Measurements from ENCODE around the gene TIFAB.

The TIFAB gene

DNA sequence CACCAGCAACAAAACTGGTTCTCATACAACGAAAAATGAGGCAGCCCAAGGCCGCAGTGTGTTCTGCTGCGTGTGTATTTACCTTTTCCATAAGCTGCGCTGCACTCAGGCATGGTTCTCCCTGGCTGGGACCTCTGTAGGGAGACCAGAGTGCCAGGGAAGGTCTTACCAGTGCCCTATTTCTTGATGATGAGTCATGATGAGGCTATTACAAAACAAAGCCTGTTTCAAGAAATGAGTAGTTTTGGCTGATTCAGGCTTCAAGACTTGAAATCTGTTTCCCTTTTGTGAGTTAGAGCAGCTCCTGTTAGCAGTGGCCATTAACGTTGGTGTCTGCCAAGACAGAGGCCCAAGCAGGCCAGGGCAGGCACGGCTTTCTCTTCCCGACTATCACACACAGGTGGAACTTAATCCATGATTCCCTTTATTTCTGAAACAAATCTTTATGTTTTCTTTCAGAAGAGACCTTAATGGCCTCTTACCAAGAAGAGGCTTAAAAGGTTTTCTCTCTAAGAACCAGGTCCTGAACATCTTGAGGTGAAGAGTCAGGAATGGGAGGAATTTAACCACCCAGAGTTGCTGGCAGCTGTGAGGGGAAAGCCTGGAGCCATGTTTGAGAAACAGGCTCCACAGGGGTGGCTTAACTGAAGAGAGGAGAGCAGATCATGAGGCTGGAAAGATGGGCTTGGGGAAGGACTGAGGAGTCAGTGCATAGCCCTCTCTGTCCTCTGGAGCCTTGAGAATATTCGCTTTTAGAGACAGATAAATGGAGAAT, 41.4 kb upstream of the TIFAB start:
- peak; percentile 69 for ATAC-seq
- no peak for TF ChIP-seq SNAI2 (CRISPR knock-in tag; IDR thresholded peaks at IDR 0.05)
- no peak for TF ChIP-seq RARB (CRISPR knock-in tag; IDR thresholded peaks at IDR 0.05)
- TF ChIP-seq ZNF70 (CRISPR knock-in tag; IDR thresholded peaks at IDR 0.05) = no peak
- TF ChIP-seq CSDC2 (CRISPR knock-in tag; IDR thresholded peaks at IDR 0.05) = no peak
- TF ChIP-seq ISL1 (CRISPR knock-in tag; IDR thresholded peaks at IDR 0.05) = no peak
- TF ChIP-seq, protein P1, sequence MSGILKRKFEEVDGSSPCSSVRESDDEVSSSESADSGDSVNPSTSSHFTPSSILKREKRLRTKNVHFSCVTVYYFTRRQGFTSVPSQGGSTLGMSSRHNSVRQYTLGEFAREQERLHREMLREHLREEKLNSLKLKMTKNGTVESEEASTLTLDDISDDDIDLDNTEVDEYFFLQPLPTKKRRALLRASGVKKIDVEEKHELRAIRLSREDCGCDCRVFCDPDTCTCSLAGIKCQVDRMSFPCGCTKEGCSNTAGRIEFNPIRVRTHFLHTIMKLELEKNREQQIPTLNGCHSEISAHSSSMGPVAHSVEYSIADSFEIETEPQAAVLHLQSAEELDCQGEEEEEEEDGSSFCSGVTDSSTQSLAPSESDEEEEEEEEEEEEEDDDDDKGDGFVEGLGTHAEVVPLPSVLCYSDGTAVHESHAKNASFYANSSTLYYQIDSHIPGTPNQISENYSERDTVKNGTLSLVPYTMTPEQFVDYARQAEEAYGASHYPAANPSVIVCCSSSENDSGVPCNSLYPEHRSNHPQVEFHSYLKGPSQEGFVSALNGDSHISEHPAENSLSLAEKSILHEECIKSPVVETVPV (CRISPR knock-in tag; IDR thresholded peaks at IDR 0.05) = no peak

DNA sequence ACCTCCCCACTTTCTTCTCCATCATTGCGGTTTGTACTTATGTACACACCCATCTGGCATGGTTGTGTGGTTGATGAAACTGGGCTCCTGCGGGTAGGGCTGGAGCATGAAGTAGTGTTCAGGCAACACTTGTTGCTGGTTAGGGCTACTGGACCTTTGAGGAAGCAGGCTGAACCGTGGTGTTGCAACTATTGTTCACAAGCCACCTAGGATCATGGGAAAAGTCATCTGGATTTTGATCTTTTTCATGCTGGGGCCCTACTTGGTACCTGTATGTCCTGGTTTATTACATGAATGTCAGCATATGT, 40.1 kb upstream of the TIFAB start:
- ATAC-seq = no peak
- TF ChIP-seq ARNTL (CRISPR knock-in tag; IDR thresholded peaks at IDR 0.05; ENCODE audit: borderline replicate concordance, low read depth) (no peak), TCF4 (CRISPR knock-in tag; IDR thresholded peaks at IDR 0.05; ENCODE audit: borderline replicate concordance) (no peak), ESRRG (CRISPR knock-in tag; IDR thresholded peaks at IDR 0.05) (no peak), BACH2 (CRISPR knock-in tag; IDR thresholded peaks at IDR 0.05; ENCODE audit: borderline replicate concordance) (no peak), ISL1 (CRISPR knock-in tag; IDR thresholded peaks at IDR 0.05) (no peak), ZNF8 (CRISPR knock-in tag; IDR thresholded peaks at IDR 0.05) (no peak), CSDC2 (CRISPR knock-in tag; IDR thresholded peaks at IDR 0.05) (no peak), ZNF565 (CRISPR knock-in tag; conservative IDR thresholded peaks at IDR 0.05; ENCODE audit: low read depth) (no peak), ZNF70 (CRISPR knock-in tag; IDR thresholded peaks at IDR 0.05) (no peak), GLIS3 (CRISPR knock-in tag; IDR thresholded peaks at IDR 0.05) (no peak), TOX (CRISPR knock-in tag; IDR thresholded peaks at IDR 0.05; ENCODE audit: borderline replicate concordance) (no peak), PPARA (CRISPR knock-in tag; IDR thresholded peaks at IDR 0.05; ENCODE audit: borderline replicate concordance) (no peak), RARB (CRISPR knock-in tag; IDR thresholded peaks at IDR 0.05) (no peak), ZFP30 (CRISPR knock-in tag; IDR thresholded peaks at IDR 0.05) (no peak), OSR1 (CRISPR knock-in tag; IDR thresholded peaks at IDR 0.05) (no peak)
- TF ChIP-seq, protein P2, sequence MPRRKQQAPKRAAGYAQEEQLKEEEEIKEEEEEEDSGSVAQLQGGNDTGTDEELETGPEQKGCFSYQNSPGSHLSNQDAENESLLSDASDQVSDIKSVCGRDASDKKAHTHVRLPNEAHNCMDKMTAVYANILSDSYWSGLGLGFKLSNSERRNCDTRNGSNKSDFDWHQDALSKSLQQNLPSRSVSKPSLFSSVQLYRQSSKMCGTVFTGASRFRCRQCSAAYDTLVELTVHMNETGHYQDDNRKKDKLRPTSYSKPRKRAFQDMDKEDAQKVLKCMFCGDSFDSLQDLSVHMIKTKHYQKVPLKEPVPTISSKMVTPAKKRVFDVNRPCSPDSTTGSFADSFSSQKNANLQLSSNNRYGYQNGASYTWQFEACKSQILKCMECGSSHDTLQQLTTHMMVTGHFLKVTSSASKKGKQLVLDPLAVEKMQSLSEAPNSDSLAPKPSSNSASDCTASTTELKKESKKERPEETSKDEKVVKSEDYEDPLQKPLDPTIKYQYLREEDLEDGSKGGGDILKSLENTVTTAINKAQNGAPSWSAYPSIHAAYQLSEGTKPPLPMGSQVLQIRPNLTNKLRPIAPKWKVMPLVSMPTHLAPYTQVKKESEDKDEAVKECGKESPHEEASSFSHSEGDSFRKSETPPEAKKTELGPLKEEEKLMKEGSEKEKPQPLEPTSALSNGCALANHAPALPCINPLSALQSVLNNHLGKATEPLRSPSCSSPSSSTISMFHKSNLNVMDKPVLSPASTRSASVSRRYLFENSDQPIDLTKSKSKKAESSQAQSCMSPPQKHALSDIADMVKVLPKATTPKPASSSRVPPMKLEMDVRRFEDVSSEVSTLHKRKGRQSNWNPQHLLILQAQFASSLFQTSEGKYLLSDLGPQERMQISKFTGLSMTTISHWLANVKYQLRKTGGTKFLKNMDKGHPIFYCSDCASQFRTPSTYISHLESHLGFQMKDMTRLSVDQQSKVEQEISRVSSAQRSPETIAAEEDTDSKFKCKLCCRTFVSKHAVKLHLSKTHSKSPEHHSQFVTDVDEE (CRISPR knock-in tag; IDR thresholded peaks at IDR 0.05) = no peak
- TF ChIP-seq, protein P3, sequence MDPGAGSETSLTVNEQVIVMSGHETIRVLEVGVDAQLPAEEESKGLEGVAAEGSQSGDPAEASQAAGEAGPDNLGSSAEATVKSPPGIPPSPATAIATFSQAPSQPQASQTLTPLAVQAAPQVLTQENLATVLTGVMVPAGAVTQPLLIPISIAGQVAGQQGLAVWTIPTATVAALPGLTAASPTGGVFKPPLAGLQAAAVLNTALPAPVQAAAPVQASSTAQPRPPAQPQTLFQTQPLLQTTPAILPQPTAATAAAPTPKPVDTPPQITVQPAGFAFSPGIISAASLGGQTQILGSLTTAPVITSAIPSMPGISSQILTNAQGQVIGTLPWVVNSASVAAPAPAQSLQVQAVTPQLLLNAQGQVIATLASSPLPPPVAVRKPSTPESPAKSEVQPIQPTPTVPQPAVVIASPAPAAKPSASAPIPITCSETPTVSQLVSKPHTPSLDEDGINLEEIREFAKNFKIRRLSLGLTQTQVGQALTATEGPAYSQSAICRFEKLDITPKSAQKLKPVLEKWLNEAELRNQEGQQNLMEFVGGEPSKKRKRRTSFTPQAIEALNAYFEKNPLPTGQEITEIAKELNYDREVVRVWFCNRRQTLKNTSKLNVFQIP (CRISPR knock-in tag; IDR thresholded peaks at IDR 0.05; ENCODE audit: borderline replicate concordance, low read depth) = no peak
- TF ChIP-seq, protein P4, sequence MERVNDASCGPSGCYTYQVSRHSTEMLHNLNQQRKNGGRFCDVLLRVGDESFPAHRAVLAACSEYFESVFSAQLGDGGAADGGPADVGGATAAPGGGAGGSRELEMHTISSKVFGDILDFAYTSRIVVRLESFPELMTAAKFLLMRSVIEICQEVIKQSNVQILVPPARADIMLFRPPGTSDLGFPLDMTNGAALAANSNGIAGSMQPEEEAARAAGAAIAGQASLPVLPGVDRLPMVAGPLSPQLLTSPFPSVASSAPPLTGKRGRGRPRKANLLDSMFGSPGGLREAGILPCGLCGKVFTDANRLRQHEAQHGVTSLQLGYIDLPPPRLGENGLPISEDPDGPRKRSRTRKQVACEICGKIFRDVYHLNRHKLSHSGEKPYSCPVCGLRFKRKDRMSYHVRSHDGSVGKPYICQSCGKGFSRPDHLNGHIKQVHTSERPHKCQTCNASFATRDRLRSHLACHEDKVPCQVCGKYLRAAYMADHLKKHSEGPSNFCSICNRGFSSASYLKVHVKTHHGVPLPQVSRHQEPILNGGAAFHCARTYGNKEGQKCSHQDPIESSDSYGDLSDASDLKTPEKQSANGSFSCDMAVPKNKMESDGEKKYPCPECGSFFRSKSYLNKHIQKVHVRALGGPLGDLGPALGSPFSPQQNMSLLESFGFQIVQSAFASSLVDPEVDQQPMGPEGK (CRISPR knock-in tag; IDR thresholded peaks at IDR 0.05; ENCODE audit: borderline replicate concordance) = no peak
- TF ChIP-seq, protein P5, sequence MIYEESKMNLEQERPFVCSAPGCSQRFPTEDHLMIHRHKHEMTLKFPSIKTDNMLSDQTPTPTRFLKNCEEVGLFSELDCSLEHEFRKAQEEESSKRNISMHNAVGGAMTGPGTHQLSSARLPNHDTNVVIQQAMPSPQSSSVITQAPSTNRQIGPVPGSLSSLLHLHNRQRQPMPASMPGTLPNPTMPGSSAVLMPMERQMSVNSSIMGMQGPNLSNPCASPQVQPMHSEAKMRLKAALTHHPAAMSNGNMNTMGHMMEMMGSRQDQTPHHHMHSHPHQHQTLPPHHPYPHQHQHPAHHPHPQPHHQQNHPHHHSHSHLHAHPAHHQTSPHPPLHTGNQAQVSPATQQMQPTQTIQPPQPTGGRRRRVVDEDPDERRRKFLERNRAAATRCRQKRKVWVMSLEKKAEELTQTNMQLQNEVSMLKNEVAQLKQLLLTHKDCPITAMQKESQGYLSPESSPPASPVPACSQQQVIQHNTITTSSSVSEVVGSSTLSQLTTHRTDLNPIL (CRISPR knock-in tag; IDR thresholded peaks at IDR 0.05; ENCODE audit: low read depth) = no peak
- TF ChIP-seq, protein P1 (CRISPR knock-in tag; IDR thresholded peaks at IDR 0.05) = no peak
